LoVo (cell line): ENCODE data around the gene GAS2L2.

ENCODE experiments used
- DNase-seq: peaks from one replicate; pipeline ENCODE4 v3.0.0-alpha.2; 2016; ENCODE audit warnings: low spot score

Gene GAS2L2

GRCh38 chr17:35747540-35748017 is 5.5 kb downstream of the GAS2L2 start:
- DNase-seq, result peak; percentile 64

- no peak for DNase-seq
Observed at GRCh38 chr17:35745749-35746320, 7.2 kb downstream of the GAS2L2 start.

DNA sequence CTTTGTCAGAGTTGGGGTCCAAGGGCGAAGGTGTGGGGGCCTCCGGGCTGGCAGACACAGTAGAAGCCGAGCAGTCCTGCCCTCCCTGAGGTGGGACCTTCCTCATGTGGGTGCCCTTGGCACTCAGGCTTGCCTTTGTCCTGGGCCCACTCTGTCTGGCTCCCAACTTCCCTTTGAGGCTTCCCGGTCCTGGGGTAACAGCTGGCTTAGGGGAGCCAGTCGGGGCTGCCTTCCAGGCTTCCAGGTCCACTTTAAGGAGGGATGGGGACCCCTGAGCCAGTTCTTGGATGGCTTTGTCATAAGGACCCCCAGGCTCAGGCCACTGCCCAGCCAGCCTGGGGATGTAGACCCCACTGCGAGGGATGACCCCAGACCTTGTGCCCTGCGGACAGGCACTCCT is 7.8 kb downstream of the GAS2L2 start:
- no peak for DNase-seq

GRCh38 chr17:35744830-35745229 is 8.2 kb downstream of the GAS2L2 start:
- no peak for DNase-seq

- DNase-seq, result peak; percentile 15
Observed at GRCh38 chr17:35743626-35744328, 9.3 kb downstream of the GAS2L2 start.

- DNase-seq, result no peak
Observed at GRCh38 chr17:35742896-35743477, 10.1 kb downstream of the GAS2L2 start.

DNA sequence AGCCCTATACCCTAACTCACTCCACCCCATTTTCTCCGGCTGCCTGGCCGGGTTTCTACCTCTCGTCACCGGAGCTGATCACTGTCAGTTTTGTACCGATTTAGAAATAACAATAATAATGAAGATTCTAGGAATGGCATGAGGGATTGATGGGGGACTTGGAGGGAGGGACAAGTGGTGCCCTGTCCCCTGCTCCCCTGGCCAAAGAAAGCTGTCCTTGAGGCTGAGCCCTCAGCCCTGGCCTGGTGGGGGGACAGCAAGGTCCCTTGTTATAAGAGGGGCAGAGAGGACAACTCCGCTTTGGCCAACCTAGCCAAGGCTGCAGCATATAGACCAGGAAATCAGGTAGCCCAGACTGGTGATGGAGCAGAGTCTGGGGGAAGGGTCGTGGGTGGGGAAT is 10.5 kb downstream of the GAS2L2 start:
- DNase-seq, result no peak

DNA sequence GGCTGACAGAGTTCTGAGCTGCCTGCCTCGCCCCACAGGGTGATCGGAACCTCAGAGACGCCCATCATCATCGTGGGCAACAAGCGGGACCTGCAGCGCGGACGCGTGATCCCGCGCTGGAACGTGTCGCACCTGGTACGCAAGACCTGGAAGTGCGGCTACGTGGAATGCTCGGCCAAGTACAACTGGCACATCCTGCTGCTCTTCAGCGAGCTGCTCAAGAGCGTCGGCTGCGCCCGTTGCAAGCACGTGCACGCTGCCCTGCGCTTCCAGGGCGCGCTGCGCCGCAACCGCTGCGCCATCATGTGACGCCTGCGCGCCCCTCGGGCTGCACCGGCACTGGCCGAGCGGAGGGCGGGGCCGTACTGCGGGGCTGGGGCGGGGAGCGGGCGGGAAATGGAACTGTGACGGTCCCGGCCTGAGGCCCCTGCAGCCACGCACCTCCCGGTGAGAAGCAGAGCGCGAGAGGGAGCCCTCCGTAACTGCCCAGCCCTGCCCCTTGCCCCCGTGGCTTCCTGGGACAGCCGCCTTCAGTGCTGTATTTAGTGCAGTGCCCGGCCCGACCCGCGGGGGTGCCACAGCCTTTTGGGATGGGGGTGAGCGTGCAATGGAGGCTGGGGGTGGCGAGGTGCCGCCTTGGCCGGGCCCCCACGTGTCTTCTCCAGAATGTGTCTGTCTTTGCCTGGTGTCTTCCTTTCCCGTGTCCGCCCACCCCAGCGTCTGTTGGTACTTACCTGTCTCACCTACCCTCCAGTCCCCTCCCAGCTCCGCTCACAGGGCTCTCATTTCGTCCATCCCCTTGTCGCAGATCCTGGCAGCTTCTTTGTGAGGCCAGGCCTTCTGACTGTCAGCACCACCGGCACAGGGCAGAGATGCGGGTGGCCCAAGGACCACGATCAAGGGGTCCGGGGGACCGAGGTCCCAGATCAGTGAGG is 11.8 kb downstream of the GAS2L2 start:
- DNase-seq, result no peak

GRCh38 chr17:35740216-35740615 is 12.8 kb downstream of the GAS2L2 start:
- DNase-seq, result no peak

- no peak for DNase-seq
Observed at GRCh38 chr17:35738519-35739133, 14.4 kb downstream of the GAS2L2 start.

- DNase-seq, result no peak
Observed at GRCh38 chr17:35736236-35736635, 16.8 kb downstream of the GAS2L2 start.

DNA sequence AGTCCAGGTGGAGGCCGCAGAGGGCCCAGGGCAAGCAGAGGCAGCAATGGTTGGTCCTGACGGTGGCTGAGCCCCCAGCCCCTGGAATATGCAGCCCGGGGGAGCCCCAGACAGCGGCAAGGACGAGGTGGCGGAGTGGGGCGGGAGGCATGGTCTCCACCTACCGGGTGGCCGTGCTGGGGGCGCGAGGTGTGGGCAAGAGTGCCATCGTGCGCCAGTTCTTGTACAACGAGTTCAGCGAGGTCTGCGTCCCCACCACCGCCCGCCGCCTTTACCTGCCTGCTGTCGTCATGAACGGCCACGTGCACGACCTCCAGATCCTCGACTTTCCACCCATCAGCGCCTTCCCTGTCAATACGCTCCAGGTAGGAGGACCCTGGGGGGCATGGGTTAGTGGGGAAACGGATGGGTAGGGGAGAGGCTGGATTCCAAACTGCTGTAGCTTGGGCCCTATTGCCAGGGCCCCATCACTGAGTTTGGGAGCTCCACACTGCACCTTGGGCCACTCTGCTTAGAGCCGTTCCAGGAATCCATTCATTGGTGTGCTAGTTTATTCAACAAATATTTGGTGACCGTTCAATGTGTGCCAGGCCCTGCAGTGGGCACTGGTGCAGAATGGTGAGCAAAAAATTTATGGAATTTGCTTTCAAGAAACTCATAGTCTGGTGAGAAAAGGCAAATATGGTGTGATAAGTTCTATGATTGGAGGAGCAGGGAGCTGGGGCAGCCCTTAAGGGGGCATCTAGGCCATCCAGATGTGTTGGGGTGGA is 17.8 kb downstream of the GAS2L2 start:
- DNase-seq, result no peak

DNA sequence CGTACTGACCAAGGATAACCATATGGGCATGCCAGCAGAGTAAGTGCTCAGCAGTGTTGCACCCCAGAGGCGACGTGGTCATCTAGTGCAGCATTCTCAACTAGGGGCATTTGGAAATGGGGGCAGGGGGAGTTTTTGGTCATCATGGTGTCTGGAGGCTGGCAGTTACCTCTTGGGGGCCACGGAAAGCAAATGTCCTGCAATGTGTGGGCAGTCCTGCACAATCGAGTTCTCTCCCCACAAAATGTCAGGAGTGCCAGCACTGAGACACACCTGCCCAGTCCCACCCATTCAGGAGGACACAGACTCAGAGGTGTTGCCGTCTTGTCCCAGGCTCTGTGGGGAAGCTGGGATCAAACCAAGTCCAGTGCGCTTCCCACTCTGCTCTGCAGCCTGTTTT is 18.6 kb downstream of the GAS2L2 start:
- no peak for DNase-seq

DNA sequence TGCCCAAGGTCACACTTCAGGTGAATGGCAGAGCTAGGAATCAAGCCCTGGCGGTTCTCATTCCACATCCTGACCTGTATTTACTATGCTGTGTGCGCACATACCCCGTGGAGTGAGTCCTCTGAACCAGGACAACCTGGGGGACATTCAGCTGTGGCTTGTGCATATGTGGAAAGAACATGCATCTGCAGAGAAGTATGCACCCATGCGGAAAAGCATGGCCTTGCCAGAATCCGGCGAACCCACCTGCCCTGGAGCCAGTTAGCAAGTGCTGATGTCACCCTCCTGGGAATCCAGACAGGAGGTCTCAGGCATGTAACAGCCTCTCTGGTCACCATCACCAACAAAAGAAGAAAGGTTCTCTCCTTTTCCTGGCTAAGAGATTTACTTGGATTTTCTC is 19.7 kb downstream of the GAS2L2 start:
- DNase-seq, result no peak

DNA sequence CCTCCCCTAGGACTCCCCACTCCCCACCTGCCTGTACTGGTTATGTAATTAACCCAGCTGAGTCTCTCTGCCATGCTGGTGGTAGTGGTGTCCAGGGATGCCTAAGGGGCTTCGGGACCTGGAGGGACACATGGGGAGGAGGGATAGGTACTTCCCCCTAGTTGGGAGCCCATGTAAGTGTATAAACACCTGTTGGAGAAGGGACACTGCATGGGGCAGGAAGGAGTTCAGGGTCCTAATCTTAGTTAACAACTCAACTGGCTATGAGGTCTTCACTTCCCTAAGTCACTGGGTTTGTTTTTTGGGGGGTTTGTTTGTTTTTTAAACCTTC is 20.3 kb downstream of the GAS2L2 start:
- no peak for DNase-seq

- no peak for DNase-seq
Observed at GRCh38 chr17:35731917-35732805, 20.9 kb downstream of the GAS2L2 start.

GRCh38 chr17:35731239-35731916 is 21.7 kb downstream of the GAS2L2 start, which contains the start of gene RASL10B:
Gene RASL10B, plus strand, starts transcription at chr17:35731639. Its CDS starts 3,546 bp downstream, at chr17:35735185.
- DNase-seq, result no peak

DNA sequence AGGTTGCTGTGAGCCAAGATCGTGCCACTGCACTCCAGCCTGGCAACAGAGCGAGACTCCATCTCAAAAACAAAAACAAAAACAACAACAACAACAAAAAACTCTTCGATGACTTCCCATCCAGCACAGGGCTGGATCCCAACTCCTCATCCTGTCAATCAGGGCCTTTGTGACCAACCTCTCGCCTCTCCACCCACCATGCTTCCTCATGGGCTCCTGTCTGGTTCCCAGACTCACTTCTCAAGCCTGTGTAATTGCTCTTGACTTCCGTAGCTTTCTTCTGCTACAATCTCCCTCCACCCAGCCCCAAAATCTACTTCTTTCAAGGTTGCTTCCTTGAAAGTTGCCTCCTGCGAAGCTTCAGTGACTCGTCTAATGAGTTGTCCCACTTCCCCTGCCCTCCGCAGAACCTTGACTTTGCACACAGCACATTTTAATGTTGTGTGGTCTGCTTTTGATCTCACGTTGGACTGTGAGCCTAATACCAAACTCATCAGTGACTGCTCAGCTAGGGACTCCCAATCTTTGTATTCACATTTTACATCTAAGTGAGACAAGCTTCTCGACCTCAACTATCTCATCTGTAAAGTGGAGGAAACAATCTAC is 22.5 kb downstream of the GAS2L2 start:
- DNase-seq, result no peak

DNA sequence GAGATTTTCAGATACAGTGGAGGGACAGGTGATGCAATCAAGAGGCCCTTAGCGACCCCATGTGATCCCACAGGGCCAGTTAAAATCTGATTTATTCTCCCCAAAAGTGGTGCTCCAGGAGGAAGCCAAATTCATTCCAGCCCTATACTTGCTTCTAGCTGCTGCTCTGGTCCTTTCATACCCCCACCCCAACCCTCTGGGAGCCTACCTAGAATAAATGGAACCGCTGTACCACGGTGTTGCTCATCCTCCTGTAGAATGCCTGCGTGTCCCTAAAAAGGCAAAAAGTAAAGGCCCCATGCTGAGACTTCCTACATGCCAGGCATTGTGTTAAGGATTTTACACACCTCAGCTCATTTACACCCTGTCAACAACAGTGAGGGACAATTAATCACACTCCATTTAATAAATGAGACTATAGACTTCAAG is 23.6 kb downstream of the GAS2L2 start:
- no peak for DNase-seq
